HepG2 (cell line): Measurements from ENCODE around the gene LIPT2. TPM values are rescaled to one million over a fixed set of nuclear protein-coding genes. Genes with fewer than 3 reads are reported as not detected.

Experiments used
- ATAC-seq: fragments of 200-7000 bp; cut with Tn5 transposase; 3 replicates; pipeline ENCODE4 v1.9.1; 2020; ENCODE audit warnings: mild to moderate bottlenecking, moderate library complexity
- BruUV-seq: library from RNA; stranded (reverse); fragments of 400-500 nt; replicated peaks from 2 replicates; lab custom pipeline; 2021; lab: Mats Ljungman, UMichigan
- CTCF ChIA-PET: fragments of 300-600 bp; formaldehyde crosslinking; extraction: SDS; loops from one replicate; lab custom pipeline; 2021; ENCODE audit warnings: low total read pairs, inconsistent platforms, low intra/inter-chr PET ratio; lab: Yijun Ruan, JAX
- POLR2A ChIA-PET: fragments of 350-600 bp; sonication (Branson Sonifier 250); formaldehyde crosslinking; loops from one replicate; lab custom pipeline; 2020; ENCODE audit warnings: antibody characterized with exemption, inconsistent platforms; lab: Yijun Ruan, JAX
- DNase-seq: peaks from one replicate; pipeline ENCODE4 v3.0.0-alpha.2; 2015; ENCODE audit warnings: low spot score
- FAIRE-seq: peaks from 3 replicates; lab custom pipeline; 2011; peaks lifted over from hg19 to GRCh38; lab: Jason Lieb, UNC
- H2AFZ ChIP-seq: one replicate; pipeline ENCODE4 v1.6.1; 2011; ENCODE audit warnings: low read length, inconsistent platforms
- H3K27ac ChIP-seq: fragments of 300-600 bp; 3 replicates; pipeline ENCODE4 v1.8.0; 2011; ENCODE audit warnings: mixed run types, mild to moderate bottlenecking, mixed read lengths, low read length, inconsistent platforms; ENCODE audit not compliant: insufficient read depth; ENCODE audit errors: extremely low read length
- H3K27me3 ChIP-seq, 2 experiments: fragments of 200-600 bp in 1 of 2; 2 replicates in 1 of 2; 3 replicates in 1 of 2; pipeline versions ENCODE4 v1.6.0 to v1.8.0; 2011; ENCODE audit warnings: low read length in 2 of 2, mild to moderate bottlenecking in 2 of 2, moderate library complexity in 2 of 2, inconsistent platforms in 1 of 2; ENCODE audit not compliant: insufficient read depth in 2 of 2, control insufficient read depth in 1 of 2
- H3K36me3 ChIP-seq, 2 experiments: fragments of 200-600 bp in 1 of 2; replicated peaks in 1 of 2; 2 replicates in 1 of 2; 3 replicates in 1 of 2; pipeline versions ENCODE4 v1.5.1 to v1.8.0; 2011; ENCODE audit warnings: low read length in 2 of 2, inconsistent platforms in 1 of 2; ENCODE audit not compliant: insufficient read depth in 2 of 2, control insufficient read depth in 1 of 2
- H3K4me1 ChIP-seq: 2 replicates; pipeline ENCODE4 v1.5.1; 2012; ENCODE audit warnings: low read length, inconsistent platforms; ENCODE audit not compliant: insufficient read depth
- H3K4me2 ChIP-seq: 2 replicates; pipeline ENCODE4 v1.6.0; 2011; ENCODE audit warnings: low read depth, low read length, inconsistent platforms
- H3K4me3 ChIP-seq, 3 experiments: fragments of 200-600 bp in 1 of 3; sonication (generic), shearing (Covaris generic) in 1 of 3; replicated peaks in 1 of 3; 2 replicates each; pipeline ENCODE4 v1.5.1; 2011 to 2016; ENCODE audit warnings: low read length in 3 of 3, inconsistent platforms in 2 of 3, low read depth in 2 of 3, mild to moderate bottlenecking in 2 of 3, control low read depth in 1 of 3, mixed read lengths in 1 of 3; ENCODE audit not compliant: insufficient read depth in 1 of 3
- H3K79me2 ChIP-seq: one replicate; pipeline ENCODE4 v1.6.1; 2011; ENCODE audit warnings: low read length, inconsistent platforms; ENCODE audit not compliant: insufficient read depth
- H3K9ac ChIP-seq: 2 replicates; pipeline ENCODE4 v1.6.0; 2011; ENCODE audit warnings: mild to moderate bottlenecking, low read depth, low read length, inconsistent platforms; ENCODE audit not compliant: insufficient read depth
- H3K9me3 ChIP-seq: 2 replicates; pipeline ENCODE4 v1.5.1; 2012; ENCODE audit warnings: mild to moderate bottlenecking, low read length
- H4K20me1 ChIP-seq: 2 replicates; pipeline ENCODE4 v1.6.0; 2011; ENCODE audit warnings: inconsistent platforms, mild to moderate bottlenecking, low read length, moderate library complexity; ENCODE audit not compliant: insufficient read depth
- ASH2L ChIP-seq: fragments of 300-600, 200-600 bp; sonication (generic); IDR thresholded peaks from 2 replicates; pipeline ENCODE4 v1.7.0; 2017; ENCODE audit warnings: low read depth, mild to moderate bottlenecking, moderate library complexity, mixed read lengths, low read length; ENCODE audit not compliant: insufficient read length
- CCAR2 ChIP-seq: fragments of 200-400 bp; formaldehyde crosslinking; optimal IDR thresholded peaks from 2 replicates; pipeline ENCODE3; 2018; ENCODE audit warnings: low read depth, mild to moderate bottlenecking, low read length, moderate library complexity
- CCDC6 ChIP-seq: sonication (generic); formaldehyde crosslinking; IDR thresholded peaks from 2 replicates; pipeline ENCODE4 v1.8.1; 2022; ENCODE audit warnings: mild to moderate bottlenecking, missing genetic modification reagents, moderate library complexity
- FOSL1 ChIP-seq: sonication (generic); formaldehyde crosslinking; IDR thresholded peaks from 2 replicates; pipeline ENCODE4 v1.9.0; 2021; ENCODE audit warnings: missing genetic modification reagents, borderline replicate concordance
- GFI1 ChIP-seq: sonication (generic); formaldehyde crosslinking; IDR thresholded peaks from 2 replicates; pipeline ENCODE4 v1.5.0; 2020; ENCODE audit warnings: missing genetic modification reagents, mild to moderate bottlenecking, borderline replicate concordance
- JUN ChIP-seq: sonication (generic); formaldehyde crosslinking; IDR thresholded peaks from 2 replicates; pipeline ENCODE4 v1.4.0; 2020; ENCODE audit warnings: mild to moderate bottlenecking, missing genetic modification reagents
- MAFK ChIP-seq, 2 experiments: IDR thresholded peaks in 1 of 2; conservative IDR thresholded peaks in 1 of 2; 2 replicates each; pipeline ENCODE4 v1.6.1; 2011; ENCODE audit warnings: improper control_type of control experiment in 2 of 2, low read length in 2 of 2
- MIER2 ChIP-seq: IDR thresholded peaks from 2 replicates; pipeline ENCODE4 v1.6.1; 2016; ENCODE audit warnings: missing biosample characterization, missing genetic modification reagents
- MIER3 ChIP-seq: IDR thresholded peaks from 2 replicates; pipeline ENCODE4 v1.6.1; 2016; ENCODE audit warnings: missing compliant biosample characterization, borderline replicate concordance
- MTF2 ChIP-seq: sonication (generic); formaldehyde crosslinking; IDR thresholded peaks from 2 replicates; pipeline ENCODE4 v1.5.0; 2020; ENCODE audit warnings: missing genetic modification reagents, borderline replicate concordance
- MXI1 ChIP-seq: IDR thresholded peaks from 3 replicates; pipeline ENCODE4 v1.6.1; 2012; ENCODE audit warnings: low read depth, low read length, inconsistent platforms, borderline replicate concordance
- NFE2 ChIP-seq: sonication (generic); formaldehyde crosslinking; IDR thresholded peaks from 2 replicates; pipeline ENCODE4 v1.4.0; 2020; ENCODE audit warnings: missing genetic modification reagents
- NFRKB ChIP-seq: fragments of 450-650 bp; IDR thresholded peaks from 2 replicates; pipeline ENCODE4 v1.6.1; 2017
- TCF12 ChIP-seq, 2 experiments: fragments of 450-650 bp in 1 of 2; sonication (generic) in 1 of 2; formaldehyde crosslinking in 1 of 2; IDR thresholded peaks; 2 replicates each; pipeline versions ENCODE4 v1.6.1 to v1.8.0; 2017 to 2022; ENCODE audit warnings: antibody characterized with exemption in 1 of 2, mild to moderate bottlenecking in 1 of 2, missing genetic modification reagents in 1 of 2, moderate library complexity in 1 of 2
- ZNF557 ChIP-seq: sonication (generic); formaldehyde crosslinking; IDR thresholded peaks from 2 replicates; pipeline ENCODE4 v1.4.0; 2020; ENCODE audit warnings: missing genetic modification reagents
- ZNF614 ChIP-seq: IDR thresholded peaks from 2 replicates; pipeline ENCODE4 v1.6.1; 2018; ENCODE audit warnings: missing biosample characterization, missing genetic modification reagents, inconsistent platforms, borderline replicate concordance
- ZNF775 ChIP-seq: sonication (generic); formaldehyde crosslinking; IDR thresholded peaks from 2 replicates; pipeline ENCODE4 v1.4.0; 2020; ENCODE audit warnings: missing genetic modification reagents, mild to moderate bottlenecking, moderate library complexity, borderline replicate concordance
- ZSCAN25 ChIP-seq: sonication (generic); formaldehyde crosslinking; IDR thresholded peaks from 2 replicates; pipeline ENCODE4 v1.8.0; 2022; ENCODE audit warnings: mild to moderate bottlenecking, missing genetic modification reagents
- WGBS: methylation state at CpG from one replicate; pipeline ENCODE4 v1.1.6; 2017; ENCODE audit warnings: low lambda C conversion rate; 5-methylcytosine and 5-hydroxymethylcytosine counted together
- in situ Hi-C: cut with HindIII; loops from 2 replicates; pipeline ENCODE4 v1.10.0; 2017; ENCODE audit warnings: low pct_unique_long_range_greater_than_20kb; ENCODE audit not compliant: extremely low pct_ligation_motif_present
- intact Hi-C: fragments of 100-400 bp; cut with micrococcal nuclease; formaldehyde crosslinking; loops from one replicate; pipeline ENCODE4 v1.10.0; 2022; ENCODE audit not compliant: unreplicated experiment
- polyA plus RNA-seq, 8 experiments: library from polyadenylated mRNA; depleted of rRNA in 3 of 8; stranded (reverse) in 7 of 8; unstranded in 1 of 8; fragments of >200 nt; fragmentation: Illumina TruSeq in 4 of 8; extraction: Trizol in 4 of 8; gene quantifications; 2 replicates each; pipeline versions ENCODE4 v1.2.1 to v1.2.3, GENCODE V29; 2011 to 2016; ENCODE audit warnings: low read depth in 4 of 8, missing spikeins in 1 of 8, mixed read lengths in 1 of 8; ENCODE audit not compliant: insufficient read depth in 1 of 8
- total RNA-seq, 5 experiments: library from RNA; depleted of rRNA; stranded (reverse); fragments of >200 nt; fragmentation: Illumina TruSeq; extraction: Trizol; gene quantifications; 2 replicates each; pipeline ENCODE4 v1.2.3, GENCODE V29; 2016; ENCODE audit warnings: low read depth in 1 of 5
- TF ChIP-seq, protein P1 (sequence below): sonication (generic); formaldehyde crosslinking; IDR thresholded peaks from 2 replicates; pipeline ENCODE4 v1.8.0; 2022; ENCODE audit warnings: mild to moderate bottlenecking, missing genetic modification reagents; ENCODE audit not compliant: insufficient replicate concordance
- TF ChIP-seq, protein P2 (sequence below): sonication (generic); formaldehyde crosslinking; IDR thresholded peaks from 2 replicates; pipeline ENCODE4 v1.8.1; 2023; ENCODE audit warnings: mild to moderate bottlenecking, missing genetic modification reagents, borderline replicate concordance

Gene LIPT2
- total and polyA plus RNA-seq, 2 of the 13 experiments (the other 11 are each of a cell fraction or from before 2014, with no cell fraction given) = 3.0 to 5.6 TPM

DNA sequence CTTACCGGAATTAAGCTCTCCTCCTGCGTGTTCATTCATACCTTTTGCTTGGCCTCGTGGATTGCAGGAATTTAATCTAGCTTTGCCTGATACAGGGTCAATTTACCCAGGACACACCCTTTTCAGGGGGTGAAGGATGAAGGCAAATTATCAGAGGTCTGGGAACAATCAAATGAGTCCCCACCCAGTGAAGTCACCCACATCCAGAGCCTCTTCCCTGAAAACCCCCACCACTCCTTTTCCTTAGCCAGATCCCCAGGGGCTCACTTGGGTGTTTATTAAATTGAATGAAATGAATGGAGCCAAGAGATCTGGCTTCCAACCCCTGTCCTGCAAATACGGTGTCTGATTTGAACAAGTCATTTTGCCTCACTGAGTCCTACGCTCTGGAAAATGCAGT is 31.0 kb upstream of the LIPT2 start:
- H3K4me3 ChIP-seq = no peak overlapping the region
- H3K36me3 ChIP-seq = no peaks in the 10 kb centered on the region
- DNase-seq = no peak
- CTCF ChIA-PET = no interaction called here
- H3K4me1 ChIP-seq = peaks cover 5% of the 10 kb centered on the region; the same call in 1 of the 2 replicates
- TF ChIP-seq, protein P1, sequence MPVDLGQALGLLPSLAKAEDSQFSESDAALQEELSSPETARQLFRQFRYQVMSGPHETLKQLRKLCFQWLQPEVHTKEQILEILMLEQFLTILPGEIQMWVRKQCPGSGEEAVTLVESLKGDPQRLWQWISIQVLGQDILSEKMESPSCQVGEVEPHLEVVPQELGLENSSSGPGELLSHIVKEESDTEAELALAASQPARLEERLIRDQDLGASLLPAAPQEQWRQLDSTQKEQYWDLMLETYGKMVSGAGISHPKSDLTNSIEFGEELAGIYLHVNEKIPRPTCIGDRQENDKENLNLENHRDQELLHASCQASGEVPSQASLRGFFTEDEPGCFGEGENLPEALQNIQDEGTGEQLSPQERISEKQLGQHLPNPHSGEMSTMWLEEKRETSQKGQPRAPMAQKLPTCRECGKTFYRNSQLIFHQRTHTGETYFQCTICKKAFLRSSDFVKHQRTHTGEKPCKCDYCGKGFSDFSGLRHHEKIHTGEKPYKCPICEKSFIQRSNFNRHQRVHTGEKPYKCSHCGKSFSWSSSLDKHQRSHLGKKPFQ = no peak
- TF ChIP-seq ASH2L = no peak
- no peak for ATAC-seq
- H3K9ac ChIP-seq = no peak overlapping the region
- H3K27ac ChIP-seq = no peak overlapping the region
- no peak for FAIRE-seq
- POLR2A ChIA-PET = no interaction called here
- H3K79me2 ChIP-seq = no peaks in the 10 kb centered on the region
- no peaks in the 10 kb centered on the region for H3K9me3 ChIP-seq
- in situ Hi-C loops = no loop called here
- no TSS peak for BruUV-seq
- intact Hi-C loops = no loop called here
- H3K4me2 ChIP-seq = no peak overlapping the region
- H4K20me1 ChIP-seq = no peaks in the 10 kb centered on the region
- WGBS = 25% methylated on average over 4 of the region's 5 CpGs
- H2AFZ ChIP-seq = no peak overlapping the region
- H3K27me3 ChIP-seq = 0 out of 5 replicates have a peak, but pooled peaks cover 0 to 3% of the 10 kb centered on the region in 2 experiments

DNA sequence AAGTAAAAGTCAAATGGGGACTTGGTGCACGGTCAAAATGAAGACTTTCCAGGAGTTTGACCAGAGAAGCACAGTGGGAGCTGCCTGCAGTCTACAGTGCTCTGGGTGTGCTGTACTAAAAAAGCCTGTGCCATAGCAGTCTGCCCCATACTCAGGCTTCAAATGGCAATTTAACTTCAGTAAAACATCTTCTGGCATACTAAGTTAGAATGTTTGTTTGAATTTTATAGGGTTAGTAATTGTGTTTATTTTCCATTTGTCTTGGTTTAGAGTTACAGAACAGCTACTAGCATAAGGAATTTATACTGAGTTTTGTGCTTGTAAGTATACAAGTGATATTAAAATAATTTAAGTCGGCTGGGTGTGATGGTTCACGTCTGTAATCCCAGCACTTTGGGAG is 29.3 kb upstream of the LIPT2 start:
- ChIA-PET CTCF (no interaction called here), POLR2A (no interaction called here)
- H4K20me1 ChIP-seq = no peaks in the 10 kb centered on the region
- H3K4me3 ChIP-seq = no peak overlapping the region
- BruUV-seq = no TSS peak
- H3K9me3 ChIP-seq = no peaks in the 10 kb centered on the region
- in situ Hi-C loops = no loop called here
- H3K36me3 ChIP-seq = no peaks in the 10 kb centered on the region
- FAIRE-seq = no peak
- intact Hi-C loops = no loop called here
- H3K4me2 ChIP-seq = no peak overlapping the region
- TF ChIP-seq JUN = no peak
- no peak for TF ChIP-seq CCAR2
- TF ChIP-seq MTF2 (CRISPR knock-in tag) = no peak
- TF ChIP-seq MIER3 (CRISPR knock-in tag) = no peak
- TF ChIP-seq NFE2 (CRISPR knock-in tag) = no peak
- no peak for TF ChIP-seq ZNF775
- no peak for TF ChIP-seq ZSCAN25 (CRISPR knock-in tag)
- no peak for TF ChIP-seq GFI1 (CRISPR knock-in tag)
- TF ChIP-seq ZNF557 = no peak
- no peak for TF ChIP-seq NFRKB
- TF ChIP-seq ZNF614 (CRISPR knock-in tag) = no peak
- TF ChIP-seq MAFK (conservative IDR thresholded peaks at IDR 0.05 in 1 of 2, IDR thresholded peaks at IDR 0.05 in 1 of 2; ENCODE audit: low read length in 2 of 2) = no peak
- TF ChIP-seq, protein P2, sequence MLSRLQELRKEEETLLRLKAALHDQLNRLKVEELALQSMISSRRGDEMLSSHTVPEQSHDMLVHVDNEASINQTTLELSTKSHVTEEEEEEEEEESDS (CRISPR knock-in tag) = no peak
- TF ChIP-seq TCF12 (IDR thresholded peaks at IDR 0.05) = no peak
- no peak for TF ChIP-seq TCF12 (CRISPR knock-in tag; IDR thresholded peaks at IDR 0.05)
- TF ChIP-seq MXI1 = no peak
- TF ChIP-seq MIER2 = no peak
- no peak for TF ChIP-seq FOSL1 (CRISPR knock-in tag)
- TF ChIP-seq CCDC6 (CRISPR knock-in tag) = no peak
- DNase-seq = no peak
- no peak overlapping the region for H3K27ac ChIP-seq
- H3K79me2 ChIP-seq = no peaks in the 10 kb centered on the region
- no peak overlapping the region for H2AFZ ChIP-seq
- 5% methylated on average over 3 of the region's 3 CpGs for WGBS
- no peak for ATAC-seq
- 0 out of 5 replicates have a peak, but pooled peaks cover 0 to 3% of the 10 kb centered on the region in 2 experiments for H3K27me3 ChIP-seq
- H3K4me1 ChIP-seq = peaks cover 7% of the 10 kb centered on the region; the same call in 1 of the 2 replicates
- no peak overlapping the region for H3K9ac ChIP-seq
